ENCODE data around the gene CRYBA4. TPM values are rescaled to one million over a fixed set of nuclear protein-coding genes. Genes with fewer than 3 reads are reported as not detected.
A peak's percentile ranks its signal among the peaks of the same experiment; 100 is the strongest.

CRYBA4 gene
- total RNA-seq, 2 experiments from 2014 or later: 0.48 TPM; not detected in 1

GRCh38 chr22:26642465-26643417 lies 21.0 kb downstream of the CRYBA4 start:
- Mint-ChIP-seq H3K9me3 (no peaks in the 10 kb centered on the region), H3K27ac (peak overlapping the region; percentile 94), H3K36me3 (ENCODE audit: low read depth) (peaks cover 4% of the 10 kb centered on the region), H3K27me3 (no peaks in the 10 kb centered on the region), H3K4me3 (peak overlapping the region; percentile 53), H3K4me1 (peaks cover 85% of the 10 kb centered on the region)
- ChIA-PET CTCF (interaction anchor here (0.5 to 1.9 kb wide), 16 partner anchors 14 to 352 kb away, joined by 3 to 10 read pairs (median 4); partner anchors contain the start of gene CRYBB1), POLR2A (interaction anchor here (0.7 to 2.8 kb wide), 12 partner anchors 8 to 164 kb away, joined by 3 to 18 read pairs (median 4); partner anchors contain the start of genes HPS4, SRRD and TFIP11)
- peak; percentile 89 for DNase-seq

DNA sequence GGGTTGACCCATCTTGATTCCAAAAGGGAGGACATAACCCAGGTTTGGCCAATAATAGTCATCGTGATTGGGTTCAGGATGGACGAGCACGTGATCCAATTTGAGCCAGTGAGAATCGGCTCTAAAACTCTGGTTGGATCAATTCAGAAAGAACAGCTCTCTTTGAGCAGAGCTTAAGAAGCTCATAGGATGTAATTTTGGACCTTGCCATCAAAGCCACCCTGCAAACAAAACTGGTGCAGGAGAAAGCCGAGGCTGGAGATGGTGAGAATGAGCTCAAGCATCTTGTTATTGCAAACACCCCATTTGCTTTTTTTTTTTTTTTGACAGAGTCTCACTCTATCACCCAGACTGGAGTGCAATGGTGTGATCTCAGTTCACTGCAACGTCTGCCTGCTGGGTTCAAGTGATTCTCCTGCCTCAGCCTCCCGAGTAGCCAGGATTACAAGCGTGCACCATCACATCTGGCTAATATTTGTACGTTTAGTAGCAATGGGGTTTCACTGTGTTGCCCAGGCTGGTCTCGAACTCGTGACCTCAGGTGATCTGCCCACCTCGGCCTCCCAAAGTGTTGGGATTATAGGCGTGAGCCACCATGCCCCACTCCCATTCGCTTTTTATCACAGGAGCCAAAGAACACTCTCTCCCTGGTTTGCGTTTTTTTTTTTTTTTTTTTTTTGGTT lies 21.8 kb downstream of the CRYBA4 start:
- Mint-ChIP-seq H3K9me3 (no peaks in the 10 kb centered on the region), H3K4me1 (peaks cover 89% of the 10 kb centered on the region), H3K27me3 (no peaks in the 10 kb centered on the region), H3K36me3 (ENCODE audit: low read depth) (peaks cover 4% of the 10 kb centered on the region), H3K4me3 (peak overlapping the region; percentile 53), H3K27ac (peak overlapping the region; percentile 94)
- ChIA-PET POLR2A (interaction anchor here (0.8 to 2.8 kb wide), 8 partner anchors 12 to 164 kb away, joined by 3 to 18 read pairs (median 4); partner anchors contain the start of genes HPS4, SRRD and TFIP11), CTCF (interaction anchor here (0.6 to 1.9 kb wide), 14 partner anchors 19 to 279 kb away, joined by 3 to 10 read pairs (median 4); partner anchors contain the start of gene CRYBB1)
- DNase-seq: peak; percentile 49

GRCh38 chr22:26646158-26646557 lies 24.4 kb downstream of the CRYBA4 start:
- Mint-ChIP-seq H3K9me3 (no peaks in the 10 kb centered on the region), H3K4me1 (peaks cover 97% of the 10 kb centered on the region), H3K4me3 (no peak overlapping the region), H3K36me3 (ENCODE audit: low read depth) (no peaks in the 10 kb centered on the region), H3K27ac (peak overlapping the region; percentile 32), H3K27me3 (peaks cover 1% of the 10 kb centered on the region)
- DNase-seq: no peak
- CTCF ChIA-PET: no interaction called here
- POLR2A ChIA-PET: no interaction called here

- ChIA-PET POLR2A (interaction anchor here (0.6 to 1.5 kb wide), 3 partner anchors 9 to 284 kb away, joined by 3 to 6 read pairs (median 3); partner anchors contain the start of gene MIAT), CTCF (interaction anchor here (1.1 kb wide), 1 partner anchor 145 kb away, joined by 3 read pairs; no protein-coding TSS in a partner anchor)
- H3K27ac Mint-ChIP-seq: peak overlapping the region; percentile 63
- DNase-seq: peak; percentile 72
- H3K36me3 Mint-ChIP-seq (ENCODE audit: low read depth): no peaks in the 10 kb centered on the region
- H3K4me1 Mint-ChIP-seq: peaks cover 83% of the 10 kb centered on the region
- H3K27me3 Mint-ChIP-seq: peaks cover 9% of the 10 kb centered on the region
- peak overlapping the region; percentile 21 for H3K4me3 Mint-ChIP-seq
- no peaks in the 10 kb centered on the region for H3K9me3 Mint-ChIP-seq
Observed at GRCh38 chr22:26648011-26648497, 26.3 kb downstream of the CRYBA4 start.

GRCh38 chr22:26648528-26649388 lies 27.0 kb downstream of the CRYBA4 start:
- DNase-seq: no peak
- ChIA-PET POLR2A (no interaction called here), CTCF (interaction anchor here (3.0 kb wide), 1 partner anchor 146 kb away, joined by 9 read pairs; no protein-coding TSS in a partner anchor)
- Mint-ChIP-seq H3K27ac (peak overlapping the region; percentile 63), H3K4me1 (peaks cover 76% of the 10 kb centered on the region), H3K9me3 (no peaks in the 10 kb centered on the region), H3K27me3 (peaks cover 16% of the 10 kb centered on the region), H3K4me3 (peak overlapping the region; percentile 21), H3K36me3 (ENCODE audit: low read depth) (no peaks in the 10 kb centered on the region)

- Mint-ChIP-seq H3K27me3 (peaks cover 29% of the 10 kb centered on the region), H3K9me3 (no peaks in the 10 kb centered on the region), H3K4me3 (no peak overlapping the region), H3K27ac (no peak overlapping the region), H3K4me1 (peaks cover 58% of the 10 kb centered on the region), H3K36me3 (ENCODE audit: low read depth) (no peaks in the 10 kb centered on the region)
- ChIA-PET POLR2A (interaction anchor here (0.9 to 1.7 kb wide), 4 partner anchors 9 to 167 kb away, joined by 3 to 5 read pairs (median 4); partner anchors contain the start of genes HPS4 and SRRD), CTCF (interaction anchor here (0.8 to 3.0 kb wide), 5 partner anchors 14 to 286 kb away, joined by 3 to 10 read pairs (median 3); no protein-coding TSS in a partner anchor)
- no peak for DNase-seq
Observed at GRCh38 chr22:26650722-26651421, 29.1 kb downstream of the CRYBA4 start.

- Mint-ChIP-seq H3K27ac (no peak overlapping the region), H3K36me3 (ENCODE audit: low read depth) (no peaks in the 10 kb centered on the region), H3K4me1 (peaks cover 49% of the 10 kb centered on the region), H3K9me3 (no peaks in the 10 kb centered on the region), H3K27me3 (peaks cover 29% of the 10 kb centered on the region), H3K4me3 (no peak overlapping the region)
- DNase-seq: no peak
- ChIA-PET CTCF (interaction anchor here (0.8 to 2.0 kb wide), 4 partner anchors 14 to 287 kb away, joined by 3 to 10 read pairs (median 3); no protein-coding TSS in a partner anchor), POLR2A (interaction anchor here (1.7 kb wide), 1 partner anchor 10 kb away, joined by 5 read pairs; no protein-coding TSS in a partner anchor)
Observed at GRCh38 chr22:26651815-26652214, 30.1 kb downstream of the CRYBA4 start.

DNA sequence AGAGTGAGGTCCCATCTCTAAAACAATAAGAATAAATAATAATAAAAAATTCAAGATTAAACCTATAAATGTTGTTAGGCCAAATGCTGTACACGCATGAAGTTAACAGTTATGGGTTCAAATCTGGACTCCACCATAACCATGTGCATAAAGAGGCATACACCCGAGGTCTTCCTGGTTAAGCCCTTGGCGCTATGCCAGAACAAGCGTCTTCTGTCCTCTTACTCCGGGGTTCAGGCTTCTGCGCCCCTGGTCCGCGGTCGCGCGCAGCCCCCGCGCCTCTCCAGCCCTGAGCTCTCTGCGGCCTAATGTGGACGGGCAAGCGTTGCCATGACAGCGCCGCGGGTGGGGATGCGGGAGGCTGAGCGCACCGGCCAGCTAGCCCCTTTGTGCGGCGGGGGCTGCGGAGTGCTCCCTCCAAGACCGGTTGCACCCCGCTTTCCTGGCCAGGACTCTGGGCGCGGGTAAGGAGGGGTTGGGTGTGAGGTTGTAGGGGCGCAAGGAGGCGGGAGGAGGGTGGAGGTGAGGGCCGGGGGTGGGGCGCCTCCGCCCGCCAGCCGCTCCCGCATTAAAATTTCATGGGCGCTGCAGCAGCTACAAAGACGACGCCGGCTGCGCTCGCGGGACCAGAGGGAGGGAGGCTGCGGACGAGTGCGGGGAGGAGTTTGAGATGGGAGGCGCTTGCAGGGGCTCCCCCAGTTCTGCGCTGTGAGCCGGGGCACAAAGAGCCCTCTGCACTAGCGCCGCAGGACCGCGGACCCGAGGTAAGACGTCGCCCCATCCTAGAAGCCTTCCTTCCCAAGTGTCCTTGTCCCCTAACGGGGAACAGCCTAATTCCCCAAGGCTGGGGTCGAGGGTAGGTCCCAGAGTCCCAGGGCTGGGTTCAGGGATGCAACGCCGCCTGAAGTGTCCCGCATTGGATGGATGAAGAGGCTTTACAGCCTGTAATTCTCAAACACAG lies 35.4 kb downstream of the CRYBA4 start, which contains the start of gene MIAT:
TSS of gene MIAT (plus strand) at position 698 of the 961 bp plus-strand sequence.
- DNase-seq: peak; percentile 85
- Mint-ChIP-seq H3K27me3 (peaks cover 22% of the 10 kb centered on the region), H3K4me1 (peaks cover 37% of the 10 kb centered on the region), H3K4me3 (peak within 1 kb of the TSS; percentile 96), H3K9me3 (no peaks in the 10 kb centered on the region), H3K36me3 (ENCODE audit: low read depth) (peaks cover 23% of the 10 kb centered on the region), H3K27ac (peak within 1 kb of the TSS; percentile 88)
- CTCF ChIA-PET: interaction anchor here (0.7 to 2.7 kb wide), 4 partner anchors 8 to 293 kb away, joined by 3 to 12 read pairs (median 9); no protein-coding TSS in a partner anchor
- POLR2A ChIA-PET: interaction anchor here (0.6 to 11.9 kb wide), 7 partner anchors 10 to 178 kb away, joined by 3 to 117 read pairs (median 5); partner anchors contain the start of genes HPS4 and SRRD

DNA sequence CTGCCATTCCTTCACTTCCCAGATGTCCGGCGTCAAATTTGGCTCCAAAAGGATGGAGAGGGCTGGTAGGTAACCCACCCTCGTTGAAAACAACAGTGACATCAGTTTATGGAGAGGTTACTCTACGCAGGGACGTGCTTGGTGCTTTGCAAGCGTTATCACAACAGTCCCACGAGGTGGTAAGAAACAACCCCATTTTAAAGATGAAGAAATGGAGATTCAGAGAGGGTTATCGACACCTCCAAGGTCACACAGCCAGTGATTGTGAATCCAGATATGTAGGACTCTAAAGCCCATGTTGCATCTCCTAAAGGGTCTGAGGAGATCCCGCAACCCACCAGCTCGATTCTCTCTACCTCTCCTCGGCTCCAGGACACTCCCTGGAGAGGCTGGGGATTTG lies 36.4 kb downstream of the CRYBA4 start:
- DNase-seq: no peak
- Mint-ChIP-seq H3K27me3 (peaks cover 19% of the 10 kb centered on the region), H3K9me3 (no peaks in the 10 kb centered on the region), H3K27ac (peak overlapping the region; percentile 88), H3K4me1 (peaks cover 42% of the 10 kb centered on the region), H3K36me3 (ENCODE audit: low read depth) (peaks cover 32% of the 10 kb centered on the region), H3K4me3 (peak overlapping the region; percentile 96)
- ChIA-PET CTCF (no interaction called here), POLR2A (interaction anchor here (1.4 to 11.9 kb wide), 2 partner anchors 14 to 146 kb away, joined by 3 to 117 read pairs; partner anchors contain the start of gene TFIP11)

Measured in activated CD4-positive, alpha-beta memory T cell treated with anti-CD3 and anti-CD28 coated beads, Interleukin-2, amount 10 ng/mL, durations not matched to agents 7 days and 5 days (primary cell).